Liver (tissue), 9 donors: ENCODE results near the gene MAN2B2. TPM values are rescaled to one million over a fixed set of nuclear protein-coding genes. Genes with fewer than 3 reads are reported as not detected.
"Not testable (repeated sequence)": the region's sequence is repeated elsewhere in the genome, so short reads cannot be mapped to it uniquely, and the experiment has no call there.

ENCODE experiments used
- DNase-seq: peaks from one replicate; pipeline ENCODE4 v3.0.0-alpha.2; 2017; ENCODE audit warnings: low spot score
- H3K27ac ChIP-seq, 2 donors: one replicate each; pipeline ENCODE4 v1.7.0; 2013; ENCODE audit warnings: inconsistent platforms in 2 of 2, low read length in 2 of 2, control low read depth in 1 of 2, low read depth in 1 of 2, mild to moderate bottlenecking in 1 of 2
- H3K27me3 ChIP-seq, 4 donors: one replicate each; pipeline versions ENCODE4 v1.6.1 to v1.7.0; 2013; ENCODE audit warnings: low read length in 3 of 4, inconsistent platforms in 1 of 4, mild to moderate bottlenecking in 1 of 4, moderate library complexity in 1 of 4; ENCODE audit not compliant: control insufficient read depth in 4 of 4, insufficient read depth in 4 of 4
- H3K36me3 ChIP-seq, 4 donors: one replicate each; pipeline versions ENCODE4 v1.6.1 to v1.7.0; 2013; ENCODE audit warnings: low read length in 3 of 4, mild to moderate bottlenecking in 3 of 4, low read depth in 1 of 4, moderate library complexity in 1 of 4; ENCODE audit not compliant: control insufficient read depth in 4 of 4, insufficient read depth in 3 of 4
- H3K4me1 ChIP-seq, 4 donors: one replicate each; pipeline versions ENCODE4 v1.6.1 to v1.7.0; 2013; ENCODE audit warnings: low read length in 3 of 4, mild to moderate bottlenecking in 3 of 4, moderate library complexity in 1 of 4; ENCODE audit not compliant: control insufficient read depth in 4 of 4, insufficient read depth in 4 of 4
- H3K4me3 ChIP-seq, 3 donors: one replicate each; pipeline versions ENCODE4 v1.6.1 to v1.7.0; 2013; ENCODE audit warnings: low read length in 3 of 3, control low read depth in 1 of 3, low read depth in 1 of 3, mild to moderate bottlenecking in 1 of 3
- H3K9ac ChIP-seq, 2 donors: one replicate each; pipeline ENCODE4 v1.7.0; 2013; ENCODE audit warnings: low read length in 2 of 2, mild to moderate bottlenecking in 2 of 2, moderate library complexity in 2 of 2, control low read depth in 1 of 2, low read depth in 1 of 2
- H3K9me3 ChIP-seq, 4 donors: one replicate each; pipeline versions ENCODE4 v1.6.1 to v1.7.0; 2013; ENCODE audit warnings: low read length in 3 of 4; ENCODE audit not compliant: control insufficient read depth in 4 of 4
- FOXA2 ChIP-seq: IDR thresholded peaks from 2 replicates; pipeline ENCODE4 v1.6.1; 2016; ENCODE audit warnings: antibody characterized with exemption
- GABPA ChIP-seq, 2 donors: IDR thresholded peaks in 1 of 2; conservative IDR thresholded peaks in 1 of 2; 2 replicates each; pipeline ENCODE4 v1.6.1; 2016; ENCODE audit warnings: antibody characterized with exemption in 2 of 2, mild to moderate bottlenecking in 1 of 2, moderate library complexity in 1 of 2
- HNF4G ChIP-seq: IDR thresholded peaks from 2 replicates; pipeline ENCODE4 v1.6.1; 2016; ENCODE audit warnings: antibody characterized with exemption
- RXRA ChIP-seq, 2 donors: IDR thresholded peaks; 2 replicates each; pipeline ENCODE4 v1.6.1; 2017 to 2018; ENCODE audit warnings: antibody characterized with exemption in 2 of 2, mild to moderate bottlenecking in 1 of 2
- TAF1 ChIP-seq: conservative IDR thresholded peaks from 2 replicates; pipeline ENCODE4 v1.6.1; 2016; ENCODE audit warnings: antibody characterized with exemption, mild to moderate bottlenecking
- WGBS: extraction: QIAGEN DNeasy Blood & Tissue Kit; methylation state at CpG from one replicate; pipeline ENCODE4 v1.1.7; 2013; 5-methylcytosine and 5-hydroxymethylcytosine counted together
- polyA plus RNA-seq, 2 donors: library from polyadenylated mRNA; stranded (reverse) in 1 of 2; unstranded in 1 of 2; fragments of 200-250 nt in 1 of 2; fragments of >200 nt in 1 of 2; fragmentation: Nextera tagmentation in 1 of 2; extraction: Ambion mirVana in 1 of 2; gene quantifications; one replicate each; pipeline versions ENCODE4 v1.2.1 to v1.2.3, GENCODE V29; 2013 to 2015
- total RNA-seq, 2 donors: library from RNA; depleted of rRNA; stranded (reverse); fragments of >200 nt; gene quantifications; one replicate each; pipeline ENCODE4 v1.2.3, GENCODE V29; 2014
- TF ChIP-seq, protein P1 (sequence below): IDR thresholded peaks from 2 replicates; pipeline ENCODE4 v1.6.1; 2016; ENCODE audit warnings: antibody characterized with exemption, mild to moderate bottlenecking
- donor health status: healthy.
- donor health status: healthy.
- donor health status: healthy.
- donor health status: healthy.
- donor health status: healthy.

Gene MAN2B2
- total and polyA plus RNA-seq, 4 donors: 14.7 to 29.7 (median 22.5) TPM

DNA sequence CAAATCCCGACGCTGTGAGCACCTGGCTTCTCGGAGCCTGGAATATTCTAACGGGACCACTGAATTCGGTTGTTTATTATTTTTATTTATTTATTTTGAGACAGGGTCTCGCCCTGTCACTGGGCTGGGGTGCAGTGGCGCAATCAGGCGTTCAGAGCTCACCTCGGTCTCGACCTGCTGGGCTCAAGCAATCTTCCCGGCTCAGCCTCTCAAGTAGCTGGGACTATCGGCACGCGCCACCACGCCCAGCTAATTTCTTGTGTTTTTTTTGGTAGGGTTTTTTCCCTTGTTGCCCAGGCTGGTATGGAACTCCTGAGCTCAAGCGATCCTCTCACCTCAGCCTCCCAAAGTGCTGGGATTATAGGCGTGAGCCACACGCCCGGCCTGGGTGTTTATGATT is 97.1 kb downstream of the MAN2B2 start:
- Histone ChIP-seq H3K4me1 (peaks cover 5 to 29% (median 23%) of the 10 kb centered on the region in 4 donors), H3K36me3 (no peaks in the 10 kb centered on the region), H3K27me3 (no peaks in the 10 kb centered on the region), H3K27ac (no peak overlapping the region), H3K9me3 (no peaks in the 10 kb centered on the region), H3K4me3 (no peak overlapping the region), H3K9ac (no peak overlapping the region)
- TF ChIP-seq RXRA (IDR thresholded peaks at IDR 0.05) (no peak), GABPA (IDR thresholded peaks at IDR 0.05 in 1 of 2, conservative IDR thresholded peaks at IDR 0.05 in 1 of 2) (no peak), FOXA2 (no peak), TAF1 (no peak), HNF4G (no peak)
- TF ChIP-seq, protein P1, sequence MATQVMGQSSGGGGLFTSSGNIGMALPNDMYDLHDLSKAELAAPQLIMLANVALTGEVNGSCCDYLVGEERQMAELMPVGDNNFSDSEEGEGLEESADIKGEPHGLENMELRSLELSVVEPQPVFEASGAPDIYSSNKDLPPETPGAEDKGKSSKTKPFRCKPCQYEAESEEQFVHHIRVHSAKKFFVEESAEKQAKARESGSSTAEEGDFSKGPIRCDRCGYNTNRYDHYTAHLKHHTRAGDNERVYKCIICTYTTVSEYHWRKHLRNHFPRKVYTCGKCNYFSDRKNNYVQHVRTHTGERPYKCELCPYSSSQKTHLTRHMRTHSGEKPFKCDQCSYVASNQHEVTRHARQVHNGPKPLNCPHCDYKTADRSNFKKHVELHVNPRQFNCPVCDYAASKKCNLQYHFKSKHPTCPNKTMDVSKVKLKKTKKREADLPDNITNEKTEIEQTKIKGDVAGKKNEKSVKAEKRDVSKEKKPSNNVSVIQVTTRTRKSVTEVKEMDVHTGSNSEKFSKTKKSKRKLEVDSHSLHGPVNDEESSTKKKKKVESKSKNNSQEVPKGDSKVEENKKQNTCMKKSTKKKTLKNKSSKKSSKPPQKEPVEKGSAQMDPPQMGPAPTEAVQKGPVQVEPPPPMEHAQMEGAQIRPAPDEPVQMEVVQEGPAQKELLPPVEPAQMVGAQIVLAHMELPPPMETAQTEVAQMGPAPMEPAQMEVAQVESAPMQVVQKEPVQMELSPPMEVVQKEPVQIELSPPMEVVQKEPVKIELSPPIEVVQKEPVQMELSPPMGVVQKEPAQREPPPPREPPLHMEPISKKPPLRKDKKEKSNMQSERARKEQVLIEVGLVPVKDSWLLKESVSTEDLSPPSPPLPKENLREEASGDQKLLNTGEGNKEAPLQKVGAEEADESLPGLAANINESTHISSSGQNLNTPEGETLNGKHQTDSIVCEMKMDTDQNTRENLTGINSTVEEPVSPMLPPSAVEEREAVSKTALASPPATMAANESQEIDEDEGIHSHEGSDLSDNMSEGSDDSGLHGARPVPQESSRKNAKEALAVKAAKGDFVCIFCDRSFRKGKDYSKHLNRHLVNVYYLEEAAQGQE: no peak
- DNase-seq: no peak
- 96% methylated on average over 19 of the region's 19 CpGs for WGBS

DNA sequence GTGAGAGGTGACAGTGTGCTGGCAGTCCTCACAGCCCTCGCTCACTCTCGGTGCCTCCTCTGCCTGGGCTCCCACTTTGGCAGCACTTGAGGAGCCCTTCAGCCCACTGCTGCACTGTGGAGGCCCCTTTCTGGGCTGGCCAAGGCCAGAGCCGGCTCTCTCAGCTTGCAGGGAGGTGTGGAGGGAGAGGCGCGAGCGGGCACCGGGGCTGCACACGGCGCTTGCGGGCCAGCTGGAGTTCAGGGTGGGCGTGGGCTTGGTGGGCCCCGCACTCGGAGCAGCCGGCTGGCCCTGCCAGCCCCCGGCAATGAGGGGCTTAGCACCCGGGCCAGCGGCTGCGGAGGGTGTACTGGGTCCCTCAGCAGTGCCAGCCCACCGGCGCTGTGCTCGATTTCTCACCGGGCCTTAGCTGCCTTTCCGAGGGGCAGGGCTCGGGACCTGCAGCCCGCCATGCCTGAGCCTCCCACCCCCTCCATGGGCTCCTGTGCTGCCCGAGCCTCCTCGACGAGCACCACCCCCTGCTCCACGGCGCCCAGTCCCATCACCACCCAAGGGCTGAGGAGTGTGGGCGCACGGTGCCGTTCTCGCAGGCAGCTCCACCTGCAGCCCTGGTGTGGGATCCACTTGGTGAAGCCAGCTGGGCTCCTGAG is 97.7 kb downstream of the MAN2B2 start:
- DNase-seq, H3K9ac ChIP-seq, H3K4me3 ChIP-seq, H3K27me3 ChIP-seq, H3K27ac ChIP-seq, H3K9me3 ChIP-seq, H3K36me3 ChIP-seq: not testable (repeated sequence)
- H3K4me1 ChIP-seq: peaks cover 5 to 33% (median 23%) of the 10 kb centered on the region in 4 donors
- WGBS: 95% methylated on average over 34 of the region's 34 CpGs

Other genes with a start within 250 kb of the MAN2B2 start
- under 1 TPM in 1 of 2 donors, not detected in 1; under 0.01 TPM for gene PPP2R2C, start 102.6 kb upstream of the MAN2B2 start, total RNA-seq
- under 1 TPM in 1 of 2 donors, not detected in 1; 0.01 TPM for gene PPP2R2C, start 102.6 kb upstream of the MAN2B2 start, polyA plus RNA-seq
- gene MRFAP1, start 65.5 kb downstream of the MAN2B2 start, total RNA-seq: 10 to 100 TPM; 78.5 to 87.3 TPM
- gene MRFAP1, start 65.5 kb downstream of the MAN2B2 start, polyA plus RNA-seq: 100 to 1,000 TPM; 121 to 176 TPM
- gene S100P, start 118.7 kb downstream of the MAN2B2 start, total RNA-seq: 1 to 10 TPM in 1 of 2 donors, under 1 TPM in 1; 0.42 to 3.1 TPM
- gene S100P, start 118.7 kb downstream of the MAN2B2 start, polyA plus RNA-seq: 1 to 10 TPM; 1.7 to 2.9 TPM
- 10 to 100 TPM; 30.2 to 41.8 TPM for gene MRFAP1L1, start 134.7 kb downstream of the MAN2B2 start, total RNA-seq
- gene MRFAP1L1, start 134.7 kb downstream of the MAN2B2 start, polyA plus RNA-seq: 10 to 100 TPM; 29.8 to 31.2 TPM
- gene BLOC1S4, start 141.0 kb downstream of the MAN2B2 start, total RNA-seq: 1 to 10 TPM; 4.9 to 7.7 TPM
- 1 to 10 TPM; 5.0 to 5.8 TPM for gene BLOC1S4, start 141.0 kb downstream of the MAN2B2 start, polyA plus RNA-seq
- gene KIAA0232, start 207.5 kb downstream of the MAN2B2 start, total RNA-seq: 10 to 100 TPM; 25.5 to 34.4 TPM
- gene KIAA0232, start 207.5 kb downstream of the MAN2B2 start, polyA plus RNA-seq: 10 to 100 TPM in 1 of 2 donors, 1 to 10 TPM in 1; 8.9 to 11.4 TPM